GM12873 (cell line): ENCODE data around the gene TBC1D16.

Experiments used
- CTCF ChIP-seq: IDR thresholded peaks from 2 replicates; pipeline ENCODE4 v1.5.1; 2012; ENCODE audit warnings: low read depth, mild to moderate bottlenecking, moderate library complexity, low read length, control low read depth; ENCODE audit not compliant: insufficient read depth; ENCODE audit errors: missing control alignments

TBC1D16 gene

DNA sequence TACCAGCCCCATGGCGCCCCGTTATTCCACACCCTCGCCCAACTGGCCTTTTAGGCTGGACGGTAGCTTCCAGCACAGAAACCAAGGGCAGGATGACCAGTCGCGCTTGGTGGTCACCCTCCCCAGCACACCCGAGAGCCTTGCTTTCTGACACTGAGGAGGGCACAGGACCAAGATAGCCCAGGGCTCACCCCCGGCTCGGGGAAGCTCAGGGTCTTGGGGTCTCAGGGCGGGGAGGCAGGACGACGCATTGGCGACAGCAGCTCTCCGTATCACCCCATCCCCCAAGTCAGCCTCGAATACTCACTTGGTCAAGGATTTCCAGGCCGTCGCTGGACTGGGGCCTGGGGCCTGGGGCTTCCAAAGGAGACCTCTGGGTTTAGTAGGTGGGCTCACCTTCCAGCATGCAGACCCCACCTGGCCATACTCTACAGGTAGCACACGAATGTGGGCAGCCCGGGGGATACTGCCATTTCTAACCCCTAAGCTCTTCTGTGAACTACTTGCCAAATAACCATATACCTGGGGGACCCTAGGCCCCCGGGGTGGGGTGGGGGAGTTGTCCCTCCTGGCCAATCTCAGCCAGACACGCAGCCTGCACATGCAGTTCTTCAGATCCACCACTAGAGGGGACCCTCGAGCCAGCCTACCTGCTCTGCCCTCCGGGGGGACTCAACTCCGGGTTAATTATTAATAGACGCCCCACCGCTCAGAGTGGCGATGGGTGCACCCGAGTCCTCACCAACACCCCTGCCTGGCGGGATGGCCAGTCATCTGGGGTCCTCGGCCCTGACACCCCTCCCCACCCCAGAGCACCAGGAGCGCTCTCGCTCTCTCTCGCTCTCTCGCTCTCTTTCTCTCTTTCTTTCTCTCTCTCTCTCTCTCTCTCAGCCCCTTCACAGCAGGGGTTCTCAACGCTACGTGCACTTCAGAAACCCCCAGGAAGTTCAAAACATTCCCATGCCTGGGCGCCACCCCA is 30.0 kb downstream of the TBC1D16 start:
- peak; percentile 97 for TF ChIP-seq CTCF

- TF ChIP-seq CTCF: no peak
Measured at GRCh38 chr17:80003969-80004368, 31.7 kb downstream of the TBC1D16 start.

- TF ChIP-seq CTCF: no peak
Measured at GRCh38 chr17:80002690-80003490, 32.8 kb downstream of the TBC1D16 start.

DNA sequence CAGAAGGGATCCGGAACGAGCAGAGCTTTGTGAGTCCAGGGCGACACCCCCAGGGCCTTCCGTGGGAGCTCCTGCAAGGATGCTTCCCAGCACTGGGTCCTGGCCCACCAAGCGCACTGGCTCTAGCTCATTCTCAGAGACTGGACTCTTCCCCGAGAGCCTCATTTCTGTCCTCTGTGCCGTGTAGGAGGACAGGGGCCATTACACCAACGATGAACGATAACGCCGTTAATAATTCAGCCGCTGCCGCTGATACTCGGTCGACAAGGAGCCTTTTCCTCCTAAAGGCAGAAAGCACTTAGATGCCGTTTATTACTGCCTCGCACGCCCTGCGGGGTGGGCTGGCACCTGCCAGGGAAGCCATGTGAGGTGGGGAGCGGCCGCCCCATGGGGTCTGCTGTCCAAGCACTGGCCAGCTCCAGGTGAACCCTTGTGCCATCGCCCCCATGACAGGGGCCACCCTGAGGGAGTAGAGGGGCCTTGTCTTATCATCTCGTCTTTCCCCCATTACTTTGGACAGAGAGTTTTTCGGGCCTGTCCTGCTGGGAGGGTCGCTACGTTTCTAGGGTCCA is 33.5 kb downstream of the TBC1D16 start:
- TF ChIP-seq CTCF: no peak

GRCh38 chr17:80000981-80001775 is 34.5 kb downstream of the TBC1D16 start:
- no peak for TF ChIP-seq CTCF

- TF ChIP-seq CTCF: no peak
Measured at GRCh38 chr17:80000136-80000535, 35.5 kb downstream of the TBC1D16 start.
